K562 (cell line): ENCODE results near the gene TMEM203. TPM values are rescaled to one million over a fixed set of nuclear protein-coding genes. Genes with fewer than 3 reads are reported as not detected.
A peak's percentile ranks its signal among the peaks of the same experiment; 100 is the strongest.

Source experiments
- ERF ChIP-seq: fragments of 450-650 bp; formaldehyde crosslinking; IDR thresholded peaks from 2 replicates; pipeline ENCODE4 v1.4.0; 2020; ENCODE audit warnings: mild to moderate bottlenecking, mixed read lengths
- HDAC2 ChIP-seq: fragments of 450-650 bp; IDR thresholded peaks from 2 replicates; pipeline ENCODE4 v1.6.1; 2016; ENCODE audit warnings: mild to moderate bottlenecking
- PCBP1 ChIP-seq: fragments of 200-400 bp; formaldehyde crosslinking; IDR thresholded peaks from 2 replicates; pipeline ENCODE4 v1.6.1; 2018; ENCODE audit warnings: mild to moderate bottlenecking, low read depth, low read length; ENCODE audit not compliant: poor library complexity, severe bottlenecking
- SMARCC2 ChIP-seq: fragments of 450-650 bp; IDR thresholded peaks from 2 replicates; pipeline ENCODE4 v1.6.1; 2017; ENCODE audit warnings: antibody characterized with exemption, moderate library complexity, mild to moderate bottlenecking, low read depth
- SOX6 ChIP-seq: fragments of 450-650 bp; IDR thresholded peaks from 2 replicates; pipeline ENCODE4 v1.6.1; 2014; ENCODE audit warnings: mild to moderate bottlenecking
- TBL1XR1 ChIP-seq, 2 experiments: IDR thresholded peaks; 2 replicates each; pipeline ENCODE4 v1.6.1; 2012; ENCODE audit warnings: improper control_type of control experiment in 2 of 2, low read length in 2 of 2, mild to moderate bottlenecking in 1 of 2
- polyA plus RNA-seq, 8 experiments: library from polyadenylated mRNA; depleted of rRNA in 4 of 8; stranded (reverse) in 5 of 8; unstranded in 3 of 8; fragments of >200 nt; fragmentation: Nextera tagmentation in 2 of 8; fragmentation: Illumina TruSeq in 1 of 8; extraction: Ambion mirVana in 2 of 8; extraction: Trizol in 1 of 8; gene quantifications; 2 replicates each; pipeline versions ENCODE4 v1.2.1 to v1.2.3, GENCODE V29; 2011 to 2014; ENCODE audit warnings: inconsistent platforms in 1 of 8, missing spikeins in 1 of 8
- total RNA-seq, 7 experiments: library from RNA; depleted of rRNA in 6 of 7; stranded (reverse); fragments of >200 nt in 6 of 7; fragmentation: Illumina TruSeq in 2 of 7; extraction: Trizol in 2 of 7; gene quantifications; 2 replicates each; pipeline versions ENCODE4 v1.2.1 to v1.2.3, GENCODE V29; 2011 to 2021; ENCODE audit warnings: low replicate concordance in 1 of 7
- TF ChIP-seq, protein P1 (sequence below): fragments of 200-600 bp; sonication (generic); IDR thresholded peaks from one replicate; pipeline ENCODE4 v1.6.1; 2012; ENCODE audit warnings: mild to moderate bottlenecking, low read depth, low read length, inconsistent platforms
- TF ChIP-seq, protein P2 (sequence below): fragments of 200-800 bp; sonication (Bioruptor generic); IDR thresholded peaks from 2 replicates; pipeline ENCODE4 v1.6.1; 2017; ENCODE audit warnings: missing genetic modification characterization, missing compliant biosample characterization
- TF ChIP-seq, protein P3 (sequence below), 2 experiments: IDR thresholded peaks; 2 replicates each; pipeline ENCODE4 v1.6.1; 2011; ENCODE audit warnings: borderline replicate concordance in 1 of 2, control low read depth in 1 of 2, low read depth in 1 of 2, low read length in 1 of 2, mild to moderate bottlenecking in 1 of 2, mixed read lengths in 1 of 2, moderate library complexity in 1 of 2; ENCODE audit not compliant: insufficient read depth in 1 of 2, insufficient read length in 1 of 2, poor library complexity in 1 of 2, severe bottlenecking in 1 of 2; ENCODE audit errors: extremely low read depth in 1 of 2
- TF ChIP-seq, protein P4 (sequence below): fragments of 450-650 bp; formaldehyde crosslinking; IDR thresholded peaks from 2 replicates; pipeline ENCODE4 v1.4.0; 2020; ENCODE audit warnings: mild to moderate bottlenecking

The TMEM203 gene
- total and polyA plus RNA-seq, 9 of the 15 experiments (the other 6 are each of a cell fraction or from before 2014, with no cell fraction given) = 8.8 to 59.5 (median 37.6) TPM

DNA sequence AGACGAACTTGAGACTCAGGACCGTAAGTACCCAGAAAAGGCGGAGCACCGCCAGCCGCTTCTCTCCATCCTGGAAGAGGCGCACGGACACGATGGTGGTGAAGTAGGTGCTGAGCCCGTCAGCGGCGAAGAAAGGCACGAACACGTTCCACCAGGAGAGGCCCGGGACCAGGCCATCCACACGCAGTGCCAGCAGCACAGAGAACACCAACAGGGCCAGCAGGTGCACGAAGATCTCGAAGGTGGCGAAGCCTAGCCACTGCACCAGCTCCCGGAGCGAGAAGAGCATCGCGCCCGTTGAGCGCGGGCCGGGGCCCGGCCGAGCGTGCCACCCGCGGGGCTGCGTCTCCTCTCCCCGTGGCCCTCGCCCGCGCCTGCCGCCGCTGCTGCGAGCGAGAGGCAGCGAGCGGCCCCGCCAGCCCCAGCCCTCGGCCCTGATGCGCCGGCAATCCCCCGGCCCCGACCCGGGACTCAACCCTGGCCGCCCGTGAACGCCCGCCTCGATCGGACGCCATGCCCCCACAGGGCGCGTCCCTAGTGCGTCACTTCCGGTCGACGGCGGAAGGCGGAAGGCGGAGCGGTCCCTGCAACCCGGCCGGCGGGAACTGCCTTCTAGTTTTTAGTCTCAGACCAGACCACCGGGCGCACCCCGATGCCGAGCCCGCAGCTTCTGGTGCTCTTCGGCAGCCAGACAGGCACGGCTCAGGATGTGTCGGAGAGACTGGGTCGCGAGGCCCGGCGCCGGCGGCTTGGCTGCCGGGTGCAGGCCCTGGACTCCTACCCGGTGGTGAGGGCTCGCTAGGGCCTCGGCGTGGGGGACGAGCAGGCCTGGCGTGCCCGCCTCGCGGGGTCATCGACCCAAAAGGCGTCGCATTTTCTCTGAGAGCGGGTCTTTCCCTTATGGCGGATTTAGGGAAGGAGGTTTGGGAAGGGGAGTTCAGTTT, at the start of gene TMEM203, which contains the start of gene NDOR1 (continued):
- TF ChIP-seq, protein P1, sequence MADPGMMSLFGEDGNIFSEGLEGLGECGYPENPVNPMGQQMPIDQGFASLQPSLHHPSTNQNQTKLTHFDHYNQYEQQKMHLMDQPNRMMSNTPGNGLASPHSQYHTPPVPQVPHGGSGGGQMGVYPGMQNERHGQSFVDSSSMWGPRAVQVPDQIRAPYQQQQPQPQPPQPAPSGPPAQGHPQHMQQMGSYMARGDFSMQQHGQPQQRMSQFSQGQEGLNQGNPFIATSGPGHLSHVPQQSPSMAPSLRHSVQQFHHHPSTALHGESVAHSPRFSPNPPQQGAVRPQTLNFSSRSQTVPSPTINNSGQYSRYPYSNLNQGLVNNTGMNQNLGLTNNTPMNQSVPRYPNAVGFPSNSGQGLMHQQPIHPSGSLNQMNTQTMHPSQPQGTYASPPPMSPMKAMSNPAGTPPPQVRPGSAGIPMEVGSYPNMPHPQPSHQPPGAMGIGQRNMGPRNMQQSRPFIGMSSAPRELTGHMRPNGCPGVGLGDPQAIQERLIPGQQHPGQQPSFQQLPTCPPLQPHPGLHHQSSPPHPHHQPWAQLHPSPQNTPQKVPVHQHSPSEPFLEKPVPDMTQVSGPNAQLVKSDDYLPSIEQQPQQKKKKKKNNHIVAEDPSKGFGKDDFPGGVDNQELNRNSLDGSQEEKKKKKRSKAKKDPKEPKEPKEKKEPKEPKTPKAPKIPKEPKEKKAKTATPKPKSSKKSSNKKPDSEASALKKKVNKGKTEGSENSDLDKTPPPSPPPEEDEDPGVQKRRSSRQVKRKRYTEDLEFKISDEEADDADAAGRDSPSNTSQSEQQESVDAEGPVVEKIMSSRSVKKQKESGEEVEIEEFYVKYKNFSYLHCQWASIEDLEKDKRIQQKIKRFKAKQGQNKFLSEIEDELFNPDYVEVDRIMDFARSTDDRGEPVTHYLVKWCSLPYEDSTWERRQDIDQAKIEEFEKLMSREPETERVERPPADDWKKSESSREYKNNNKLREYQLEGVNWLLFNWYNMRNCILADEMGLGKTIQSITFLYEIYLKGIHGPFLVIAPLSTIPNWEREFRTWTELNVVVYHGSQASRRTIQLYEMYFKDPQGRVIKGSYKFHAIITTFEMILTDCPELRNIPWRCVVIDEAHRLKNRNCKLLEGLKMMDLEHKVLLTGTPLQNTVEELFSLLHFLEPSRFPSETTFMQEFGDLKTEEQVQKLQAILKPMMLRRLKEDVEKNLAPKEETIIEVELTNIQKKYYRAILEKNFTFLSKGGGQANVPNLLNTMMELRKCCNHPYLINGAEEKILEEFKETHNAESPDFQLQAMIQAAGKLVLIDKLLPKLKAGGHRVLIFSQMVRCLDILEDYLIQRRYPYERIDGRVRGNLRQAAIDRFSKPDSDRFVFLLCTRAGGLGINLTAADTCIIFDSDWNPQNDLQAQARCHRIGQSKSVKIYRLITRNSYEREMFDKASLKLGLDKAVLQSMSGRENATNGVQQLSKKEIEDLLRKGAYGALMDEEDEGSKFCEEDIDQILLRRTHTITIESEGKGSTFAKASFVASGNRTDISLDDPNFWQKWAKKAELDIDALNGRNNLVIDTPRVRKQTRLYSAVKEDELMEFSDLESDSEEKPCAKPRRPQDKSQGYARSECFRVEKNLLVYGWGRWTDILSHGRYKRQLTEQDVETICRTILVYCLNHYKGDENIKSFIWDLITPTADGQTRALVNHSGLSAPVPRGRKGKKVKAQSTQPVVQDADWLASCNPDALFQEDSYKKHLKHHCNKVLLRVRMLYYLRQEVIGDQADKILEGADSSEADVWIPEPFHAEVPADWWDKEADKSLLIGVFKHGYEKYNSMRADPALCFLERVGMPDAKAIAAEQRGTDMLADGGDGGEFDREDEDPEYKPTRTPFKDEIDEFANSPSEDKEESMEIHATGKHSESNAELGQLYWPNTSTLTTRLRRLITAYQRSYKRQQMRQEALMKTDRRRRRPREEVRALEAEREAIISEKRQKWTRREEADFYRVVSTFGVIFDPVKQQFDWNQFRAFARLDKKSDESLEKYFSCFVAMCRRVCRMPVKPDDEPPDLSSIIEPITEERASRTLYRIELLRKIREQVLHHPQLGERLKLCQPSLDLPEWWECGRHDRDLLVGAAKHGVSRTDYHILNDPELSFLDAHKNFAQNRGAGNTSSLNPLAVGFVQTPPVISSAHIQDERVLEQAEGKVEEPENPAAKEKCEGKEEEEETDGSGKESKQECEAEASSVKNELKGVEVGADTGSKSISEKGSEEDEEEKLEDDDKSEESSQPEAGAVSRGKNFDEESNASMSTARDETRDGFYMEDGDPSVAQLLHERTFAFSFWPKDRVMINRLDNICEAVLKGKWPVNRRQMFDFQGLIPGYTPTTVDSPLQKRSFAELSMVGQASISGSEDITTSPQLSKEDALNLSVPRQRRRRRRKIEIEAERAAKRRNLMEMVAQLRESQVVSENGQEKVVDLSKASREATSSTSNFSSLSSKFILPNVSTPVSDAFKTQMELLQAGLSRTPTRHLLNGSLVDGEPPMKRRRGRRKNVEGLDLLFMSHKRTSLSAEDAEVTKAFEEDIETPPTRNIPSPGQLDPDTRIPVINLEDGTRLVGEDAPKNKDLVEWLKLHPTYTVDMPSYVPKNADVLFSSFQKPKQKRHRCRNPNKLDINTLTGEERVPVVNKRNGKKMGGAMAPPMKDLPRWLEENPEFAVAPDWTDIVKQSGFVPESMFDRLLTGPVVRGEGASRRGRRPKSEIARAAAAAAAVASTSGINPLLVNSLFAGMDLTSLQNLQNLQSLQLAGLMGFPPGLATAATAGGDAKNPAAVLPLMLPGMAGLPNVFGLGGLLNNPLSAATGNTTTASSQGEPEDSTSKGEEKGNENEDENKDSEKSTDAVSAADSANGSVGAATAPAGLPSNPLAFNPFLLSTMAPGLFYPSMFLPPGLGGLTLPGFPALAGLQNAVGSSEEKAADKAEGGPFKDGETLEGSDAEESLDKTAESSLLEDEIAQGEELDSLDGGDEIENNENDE = no peak
- TF ChIP-seq, protein P2, sequence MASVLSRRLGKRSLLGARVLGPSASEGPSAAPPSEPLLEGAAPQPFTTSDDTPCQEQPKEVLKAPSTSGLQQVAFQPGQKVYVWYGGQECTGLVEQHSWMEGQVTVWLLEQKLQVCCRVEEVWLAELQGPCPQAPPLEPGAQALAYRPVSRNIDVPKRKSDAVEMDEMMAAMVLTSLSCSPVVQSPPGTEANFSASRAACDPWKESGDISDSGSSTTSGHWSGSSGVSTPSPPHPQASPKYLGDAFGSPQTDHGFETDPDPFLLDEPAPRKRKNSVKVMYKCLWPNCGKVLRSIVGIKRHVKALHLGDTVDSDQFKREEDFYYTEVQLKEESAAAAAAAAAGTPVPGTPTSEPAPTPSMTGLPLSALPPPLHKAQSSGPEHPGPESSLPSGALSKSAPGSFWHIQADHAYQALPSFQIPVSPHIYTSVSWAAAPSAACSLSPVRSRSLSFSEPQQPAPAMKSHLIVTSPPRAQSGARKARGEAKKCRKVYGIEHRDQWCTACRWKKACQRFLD = peak; percentile 80; the same call in 1 of the 2 replicates
- TF ChIP-seq PCBP1 = peak; percentile 79
- no peak for TF ChIP-seq SMARCC2
- peak; percentile 52; the same call in 1 of the 2 replicates for TF ChIP-seq SOX6
- TF ChIP-seq, protein P3, sequence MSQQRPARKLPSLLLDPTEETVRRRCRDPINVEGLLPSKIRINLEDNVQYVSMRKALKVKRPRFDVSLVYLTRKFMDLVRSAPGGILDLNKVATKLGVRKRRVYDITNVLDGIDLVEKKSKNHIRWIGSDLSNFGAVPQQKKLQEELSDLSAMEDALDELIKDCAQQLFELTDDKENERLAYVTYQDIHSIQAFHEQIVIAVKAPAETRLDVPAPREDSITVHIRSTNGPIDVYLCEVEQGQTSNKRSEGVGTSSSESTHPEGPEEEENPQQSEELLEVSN (IDR thresholded peaks at IDR 0.05; ENCODE audit: borderline replicate concordance in 1 of 2, extremely low read depth in 1 of 2, insufficient read depth in 1 of 2, insufficient read length in 1 of 2, low read depth in 1 of 2, low read length in 1 of 2, poor library complexity in 1 of 2, severe bottlenecking in 1 of 2) = peak; percentile 35 to 73
- TF ChIP-seq HDAC2 = peak; percentile 65; the same call in 1 of the 2 replicates
- TF ChIP-seq TBL1XR1 (IDR thresholded peaks at IDR 0.05; ENCODE audit: low read length in 2 of 2) = 0 out of 4 replicates have a peak, but pooled peaks of 1 of the 2 experiments have one; percentile 40
- no peak for TF ChIP-seq ERF (CRISPR knock-in tag)
- TF ChIP-seq, protein P4, sequence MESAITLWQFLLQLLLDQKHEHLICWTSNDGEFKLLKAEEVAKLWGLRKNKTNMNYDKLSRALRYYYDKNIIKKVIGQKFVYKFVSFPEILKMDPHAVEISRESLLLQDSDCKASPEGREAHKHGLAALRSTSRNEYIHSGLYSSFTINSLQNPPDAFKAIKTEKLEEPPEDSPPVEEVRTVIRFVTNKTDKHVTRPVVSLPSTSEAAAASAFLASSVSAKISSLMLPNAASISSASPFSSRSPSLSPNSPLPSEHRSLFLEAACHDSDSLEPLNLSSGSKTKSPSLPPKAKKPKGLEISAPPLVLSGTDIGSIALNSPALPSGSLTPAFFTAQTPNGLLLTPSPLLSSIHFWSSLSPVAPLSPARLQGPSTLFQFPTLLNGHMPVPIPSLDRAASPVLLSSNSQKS (CRISPR knock-in tag) = no peak
